Endometrium (tissue), 2 donors: ENCODE measurements around the gene CPSF3.

Experiments used
- FAIRE-seq: peaks from 2 replicates; lab custom pipeline; 2012; peaks lifted over from hg19 to GRCh38; lab: Jason Lieb, UNC
- donor health status: control.
- donor health status: control.

Gene CPSF3

DNA sequence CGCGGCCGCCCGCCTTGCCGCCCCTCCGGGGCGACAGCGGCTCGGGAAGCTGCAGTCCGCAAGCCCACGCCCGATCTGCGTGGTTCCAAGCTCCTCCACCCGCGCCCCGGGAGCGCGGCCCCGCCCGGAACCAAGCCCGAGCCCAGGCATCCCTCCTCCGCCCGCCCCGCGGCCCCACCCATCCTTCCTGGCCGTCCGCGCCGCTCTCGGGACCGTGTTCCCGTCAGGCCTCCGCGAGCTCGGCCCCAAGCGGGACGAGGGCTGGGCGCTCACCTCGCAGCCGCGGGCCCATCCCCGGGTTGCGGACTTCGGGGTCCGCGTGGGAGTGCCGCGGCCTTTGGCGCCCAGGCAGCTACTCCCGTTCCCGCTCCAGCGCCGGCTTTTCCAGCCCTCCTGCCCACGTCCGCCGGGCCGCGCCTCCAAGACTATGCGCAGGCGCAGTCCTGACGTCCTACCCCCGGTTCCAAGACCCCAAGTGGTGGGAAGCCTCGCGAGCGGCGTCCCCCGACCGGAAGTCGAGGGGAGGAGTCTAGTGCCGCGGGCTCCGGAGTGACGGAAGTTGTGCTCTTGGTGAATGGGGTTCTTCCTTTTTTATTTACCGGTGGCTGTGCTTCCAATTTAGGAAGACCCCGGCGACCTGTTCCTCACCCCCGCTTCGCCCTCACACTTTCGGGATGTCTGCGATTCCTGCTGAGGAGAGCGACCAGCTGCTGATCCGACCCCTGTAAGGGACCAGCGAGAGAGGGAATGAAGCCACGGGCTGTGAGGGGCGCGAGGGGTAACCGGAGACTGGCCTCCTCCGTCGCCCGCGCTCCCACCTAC lies at the start of gene CPSF3, which contains the start of gene ITGB1BP1:
TSS of gene CPSF3 (plus strand) at position 555 of the 822 bp plus-strand sequence. CDS start at position 675, 120 bp downstream.
TSS of gene ITGB1BP1 (minus strand) at position 429 of the 822 bp plus-strand sequence. CDS start 4,831 bp downstream, outside the sequence.
- FAIRE-seq = peak; percentile 90

DNA sequence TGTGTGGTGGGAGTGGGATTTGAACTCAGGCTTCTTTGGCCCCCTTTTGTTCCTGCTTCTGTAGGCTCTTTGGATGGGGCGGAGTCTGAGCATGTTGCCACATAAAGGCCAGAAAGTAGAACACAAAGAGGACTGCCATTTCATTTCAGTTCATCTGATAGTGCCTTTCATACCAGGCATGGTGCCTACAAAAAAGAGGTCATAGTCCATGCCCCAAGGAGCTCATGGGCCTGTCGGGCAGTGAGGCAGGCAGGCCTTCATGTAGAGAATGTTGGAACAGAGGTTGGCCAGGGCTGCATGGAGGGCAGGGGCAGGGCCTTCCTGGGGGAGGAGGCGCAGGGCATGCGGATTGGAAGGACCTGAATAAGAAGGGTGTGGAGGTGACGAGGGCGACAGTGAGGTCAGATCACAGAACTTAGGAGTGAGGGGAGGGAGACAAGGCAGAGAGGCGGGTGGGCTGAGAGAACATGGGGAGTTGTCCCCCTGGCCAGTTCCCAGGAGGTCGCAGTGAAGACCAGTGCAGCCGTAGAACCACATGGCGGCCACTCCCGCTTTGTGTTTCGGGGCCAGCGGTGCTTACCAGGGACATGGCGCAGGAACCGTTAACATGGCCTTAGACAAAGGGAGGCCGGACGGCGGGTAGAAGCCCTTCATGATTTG lies 49.3 kb upstream of the CPSF3 start:
- no peak for FAIRE-seq

DNA sequence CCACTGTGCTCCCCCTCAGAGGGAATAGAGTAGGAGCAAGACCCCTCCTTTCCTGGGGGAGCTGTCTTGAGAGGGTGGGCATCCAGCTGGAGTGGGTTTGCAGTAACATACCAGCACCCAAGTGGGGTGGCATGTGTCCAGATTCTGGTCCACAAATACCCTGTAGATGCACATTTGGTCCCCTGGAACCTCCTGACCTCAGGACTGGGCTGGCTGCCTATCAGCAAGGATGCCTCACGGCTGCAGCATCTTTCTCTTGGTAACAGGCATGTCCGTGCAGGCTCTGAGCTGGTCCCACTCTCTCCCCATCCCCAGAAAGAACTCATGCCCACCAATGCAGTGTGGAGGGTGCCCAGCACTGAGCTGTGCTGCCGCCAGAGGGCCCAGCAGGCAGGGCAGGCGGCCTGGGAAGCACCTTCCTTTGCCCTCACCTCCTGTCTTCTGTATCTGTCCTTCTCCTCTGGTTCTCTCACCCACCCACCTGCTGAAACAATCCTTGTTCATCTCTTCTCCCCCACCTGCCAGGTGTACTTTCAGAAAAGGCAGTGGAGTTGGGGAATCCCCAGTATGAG lies 47.5 kb upstream of the CPSF3 start:
- FAIRE-seq = no peak

DNA sequence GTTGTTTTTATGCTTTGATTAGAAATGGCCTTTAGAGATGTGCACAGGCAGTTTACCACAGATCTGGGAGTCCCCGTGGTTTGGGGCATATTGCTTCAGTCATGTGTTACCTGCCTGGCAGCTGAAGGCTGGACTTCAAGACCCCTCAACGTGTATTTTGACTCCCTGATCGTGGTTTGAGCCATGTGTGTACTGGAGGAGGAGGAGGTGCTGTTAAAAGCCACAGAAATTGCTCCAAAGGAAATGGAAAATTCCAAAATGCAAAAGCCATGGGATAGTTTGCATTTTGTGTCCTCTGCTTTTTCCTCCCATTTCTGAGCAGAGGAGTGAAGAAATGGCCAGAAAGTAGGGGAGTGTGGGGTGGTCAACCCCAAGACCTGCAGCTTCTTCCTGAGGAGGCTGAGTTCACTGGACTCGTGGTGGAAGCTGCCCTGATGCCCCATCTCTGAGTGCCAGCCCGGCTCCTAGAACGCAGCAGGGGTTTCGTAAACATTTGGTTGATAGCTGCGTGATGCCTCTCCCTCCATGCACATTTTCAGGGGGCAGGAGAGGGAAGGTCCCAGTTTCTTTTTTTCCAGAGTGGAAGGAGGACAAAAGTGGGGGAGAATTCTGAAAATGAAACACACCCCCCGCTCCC lies 45.9 kb upstream of the CPSF3 start:
- FAIRE-seq = no peak

DNA sequence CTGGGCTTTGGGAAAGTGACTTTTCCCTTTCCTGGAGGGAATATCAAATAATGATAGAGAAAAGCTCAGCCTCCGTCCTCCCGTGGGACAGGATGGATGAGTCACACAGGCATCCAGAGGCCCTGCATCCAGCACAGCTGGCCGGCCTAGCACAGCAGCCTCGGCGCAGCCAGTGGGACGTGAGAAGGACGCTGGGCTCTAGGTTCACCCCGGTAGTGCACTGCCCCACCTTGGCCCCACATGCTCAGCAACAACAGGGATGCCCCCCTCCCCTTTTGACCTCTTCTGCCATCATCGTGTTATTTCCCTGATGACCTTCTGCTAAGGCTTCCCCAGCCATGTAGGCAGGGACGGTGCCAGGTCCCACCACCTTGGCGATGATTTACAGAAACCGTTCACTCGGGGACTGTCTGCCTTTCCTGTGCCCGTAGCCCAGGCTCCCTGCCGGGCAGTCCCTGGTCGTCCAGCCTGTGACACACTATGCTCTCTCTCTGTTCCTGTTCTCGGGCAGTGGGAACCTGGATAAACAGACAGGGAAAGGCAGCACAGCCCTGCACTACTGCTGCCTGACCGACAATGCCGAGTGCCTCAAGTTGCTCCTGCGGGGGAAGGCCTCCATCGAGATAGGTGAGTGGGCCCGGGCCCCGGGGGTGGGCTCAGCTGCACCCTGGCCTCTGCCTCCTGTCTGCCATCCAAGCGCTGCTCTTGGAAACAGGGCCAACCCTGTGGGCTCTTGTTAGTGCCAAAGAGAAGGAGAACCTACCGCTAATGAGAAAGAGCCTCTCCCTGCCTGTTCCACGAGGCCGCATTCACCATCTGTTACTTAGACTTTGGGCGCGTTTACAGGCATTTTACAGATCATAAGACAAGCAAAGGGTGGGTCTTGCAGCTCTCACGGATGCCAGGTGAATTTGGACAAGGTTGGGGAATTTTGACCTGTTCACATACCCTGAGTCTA lies 44.7 kb upstream of the CPSF3 start:
- no peak for FAIRE-seq

DNA sequence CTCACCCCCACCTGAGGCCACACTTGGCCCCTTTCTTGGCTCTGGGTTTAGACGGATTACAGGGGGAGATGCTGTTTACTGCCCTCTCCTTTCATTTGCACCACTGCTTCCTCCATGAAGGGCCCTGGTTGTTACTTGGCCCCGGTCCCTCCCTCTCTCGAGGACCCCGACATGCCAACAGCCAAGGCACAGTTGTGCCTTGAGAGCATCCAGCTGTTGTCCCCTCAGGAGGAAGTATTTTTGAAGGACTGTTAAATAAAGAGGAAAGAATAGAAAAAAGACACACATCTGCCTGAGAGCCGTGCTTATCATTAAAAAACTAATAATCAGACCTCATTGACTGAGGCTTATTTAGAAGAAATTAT lies 44.1 kb upstream of the CPSF3 start:
- FAIRE-seq = no peak

DNA sequence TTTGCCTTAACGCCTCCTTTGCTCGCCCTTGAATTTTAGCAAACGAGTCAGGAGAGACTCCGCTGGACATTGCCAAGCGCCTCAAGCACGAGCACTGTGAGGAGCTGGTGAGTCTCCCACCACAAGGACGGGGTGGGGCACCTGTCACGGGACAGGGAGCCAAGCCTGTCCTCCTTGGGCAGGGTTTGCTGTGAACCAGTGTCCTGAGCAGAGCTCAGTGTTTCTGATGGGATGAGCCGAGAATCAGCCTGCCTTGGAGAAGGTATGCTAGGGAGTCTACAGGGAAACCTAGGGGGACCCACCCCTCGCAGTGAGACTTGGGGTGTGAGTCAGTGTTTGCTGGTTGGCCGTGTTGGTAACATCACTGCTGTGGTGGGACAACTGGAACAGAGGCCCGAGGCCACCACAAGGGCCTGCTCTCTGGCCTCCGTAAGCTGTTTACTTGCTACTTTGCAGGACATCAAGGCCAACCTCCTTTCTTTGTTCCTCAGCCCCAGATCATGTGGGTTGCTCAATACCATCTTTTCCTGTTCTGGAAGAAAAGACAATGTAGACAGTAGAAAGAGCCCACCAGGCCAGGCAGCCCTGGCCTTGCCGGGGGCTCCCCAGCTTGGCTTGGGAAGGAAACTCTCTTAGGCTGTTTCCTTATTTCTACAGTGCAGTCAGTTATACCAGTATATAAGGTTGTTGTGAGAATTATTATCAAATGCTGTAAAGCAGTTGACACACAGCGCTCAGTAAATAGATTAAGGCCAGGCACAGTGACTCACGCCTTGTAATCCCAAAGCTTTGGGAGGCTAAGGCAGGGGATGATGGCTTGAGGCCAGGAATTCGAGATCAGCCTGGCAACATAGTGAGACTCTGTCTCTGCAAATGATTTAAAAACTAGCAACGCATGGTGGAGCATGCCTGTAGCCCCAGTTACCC lies 42.5 kb upstream of the CPSF3 start:
- FAIRE-seq = no peak

DNA sequence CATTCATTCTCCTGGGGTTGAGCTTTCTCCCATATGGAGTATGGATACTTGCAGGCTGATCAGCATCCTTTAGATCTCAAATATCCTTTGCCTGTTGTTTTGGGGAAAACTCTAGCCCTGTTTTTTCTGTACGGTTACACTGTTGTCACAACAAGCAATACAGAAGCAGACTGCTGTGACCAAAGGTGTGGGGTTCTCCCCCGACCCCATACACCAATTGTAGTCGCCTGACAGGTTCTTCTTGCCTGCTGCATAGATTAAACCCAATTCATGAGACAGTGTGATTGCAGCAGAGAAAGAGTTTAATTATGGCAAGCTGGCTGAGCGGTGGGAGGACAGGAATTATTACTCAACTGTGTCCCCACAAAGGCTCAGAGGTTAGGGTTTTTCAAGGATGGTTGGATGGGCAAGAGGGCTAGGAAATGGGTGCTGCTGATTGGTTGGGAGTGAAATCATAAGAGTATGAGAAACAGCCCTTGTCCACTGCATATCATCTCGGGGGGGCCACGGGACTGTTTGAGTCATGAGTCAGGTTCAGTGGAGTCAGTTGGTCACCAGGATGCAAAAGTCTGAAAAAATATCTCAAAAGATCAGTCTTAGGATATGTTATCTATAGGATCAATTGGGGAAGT lies 40.7 kb upstream of the CPSF3 start:
- FAIRE-seq = no peak

DNA sequence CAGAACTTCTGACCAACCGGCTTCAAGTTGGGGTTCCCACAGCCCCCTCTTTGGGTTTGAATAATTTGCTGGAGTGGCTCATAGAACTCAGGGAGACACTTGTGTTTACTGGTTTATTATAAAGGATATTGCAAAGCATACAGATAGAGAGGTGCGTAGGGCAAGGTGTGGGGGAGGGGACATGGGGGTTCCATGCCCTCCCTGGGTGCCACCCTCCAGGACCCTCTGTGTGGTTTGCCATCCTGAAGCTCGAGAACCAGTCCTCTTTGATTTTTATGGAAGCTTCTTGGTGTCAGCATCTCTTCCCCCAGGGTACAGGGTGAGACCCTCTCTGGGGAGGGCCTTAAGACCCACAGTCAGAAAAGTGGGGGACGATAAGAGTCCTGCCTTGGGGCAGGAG lies 38.9 kb upstream of the CPSF3 start:
- FAIRE-seq = no peak

DNA sequence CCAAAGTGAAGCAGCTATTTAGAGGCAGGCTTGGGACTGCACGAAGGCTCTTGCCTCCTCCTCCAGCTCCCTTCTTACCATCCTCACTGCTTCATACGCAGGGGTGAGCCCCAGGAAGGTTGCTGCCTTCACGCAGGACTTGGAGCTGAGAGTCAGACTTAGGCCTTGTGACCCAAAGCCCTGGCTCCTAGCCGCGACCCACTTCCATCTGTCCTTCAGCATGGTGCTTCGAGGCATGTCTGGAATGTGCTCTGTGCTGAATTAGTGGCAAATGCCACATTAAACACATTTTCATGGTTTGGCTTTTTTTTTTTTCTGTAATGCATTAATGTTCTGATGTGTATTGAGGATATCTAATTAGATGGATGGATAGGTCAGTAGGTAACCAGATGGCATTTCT lies 37.6 kb upstream of the CPSF3 start:
- no peak for FAIRE-seq

DNA sequence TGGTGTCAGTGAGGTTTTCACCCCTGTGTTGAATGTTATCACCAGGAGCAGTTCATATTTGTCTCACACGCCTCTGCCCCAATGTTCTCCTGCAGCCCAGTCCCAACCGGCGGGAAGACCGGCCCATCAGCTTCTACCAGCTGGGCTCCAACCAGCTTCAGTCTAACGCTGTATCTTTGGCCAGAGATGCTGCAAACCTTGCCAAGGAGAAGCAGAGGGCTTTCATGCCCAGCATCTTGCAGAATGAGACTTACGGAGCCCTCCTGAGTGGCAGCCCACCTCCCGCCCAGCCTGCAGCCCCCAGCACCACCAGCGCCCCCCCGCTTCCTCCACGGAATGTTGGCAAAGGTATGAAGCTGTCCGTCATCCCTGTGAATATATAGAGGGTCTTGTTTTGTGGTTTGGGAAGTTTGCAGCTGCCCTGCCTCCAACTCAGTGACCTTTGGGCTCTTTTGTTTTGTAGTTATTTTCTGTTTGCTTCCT lies 35.2 kb upstream of the CPSF3 start:
- FAIRE-seq = no peak

DNA sequence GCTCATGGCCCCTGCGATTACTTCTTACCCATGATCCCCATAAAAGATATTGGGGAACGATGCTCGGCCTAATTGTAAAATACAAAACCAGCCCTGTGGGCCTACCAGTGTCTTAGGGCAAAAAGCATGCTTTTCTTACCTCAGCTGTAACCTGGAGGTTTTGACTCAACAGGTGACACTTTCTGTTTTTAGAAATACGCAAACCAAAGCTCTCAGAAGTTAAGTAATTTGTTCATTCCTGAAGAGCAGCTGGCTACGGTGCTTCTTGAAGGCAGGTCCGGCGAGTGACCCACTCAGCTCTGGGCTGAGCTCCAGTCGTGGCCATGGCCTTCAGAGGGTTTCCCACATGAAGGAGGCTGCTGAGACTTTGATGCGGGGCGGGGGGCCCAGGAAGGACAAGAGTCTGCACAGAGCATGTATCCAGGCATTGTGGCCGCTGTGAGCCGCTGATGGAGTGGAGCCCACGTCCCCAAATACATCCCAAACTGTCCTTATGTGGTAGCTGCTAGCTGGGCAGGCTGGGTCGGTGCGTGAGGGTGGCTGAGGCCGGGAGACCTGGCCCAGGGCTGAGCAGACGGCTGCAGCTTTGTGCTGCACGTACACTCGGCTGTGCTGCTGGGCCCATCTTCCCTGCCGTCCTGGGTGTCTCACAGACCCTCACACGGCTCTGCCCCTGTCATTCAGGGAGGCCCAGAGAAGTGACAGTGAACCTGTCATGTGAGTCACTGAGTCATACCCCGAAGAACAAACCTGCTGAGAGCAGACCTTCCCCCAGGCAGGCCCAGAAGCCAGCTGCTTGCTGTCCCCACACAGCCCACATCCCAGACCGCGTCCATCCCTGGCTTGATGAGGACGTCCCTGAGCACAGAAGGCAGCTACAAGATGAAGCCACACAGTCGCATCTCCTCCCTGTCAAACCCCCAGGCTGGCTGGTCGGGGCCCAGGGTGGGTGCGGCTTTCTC lies 34.2 kb upstream of the CPSF3 start:
- no peak for FAIRE-seq

DNA sequence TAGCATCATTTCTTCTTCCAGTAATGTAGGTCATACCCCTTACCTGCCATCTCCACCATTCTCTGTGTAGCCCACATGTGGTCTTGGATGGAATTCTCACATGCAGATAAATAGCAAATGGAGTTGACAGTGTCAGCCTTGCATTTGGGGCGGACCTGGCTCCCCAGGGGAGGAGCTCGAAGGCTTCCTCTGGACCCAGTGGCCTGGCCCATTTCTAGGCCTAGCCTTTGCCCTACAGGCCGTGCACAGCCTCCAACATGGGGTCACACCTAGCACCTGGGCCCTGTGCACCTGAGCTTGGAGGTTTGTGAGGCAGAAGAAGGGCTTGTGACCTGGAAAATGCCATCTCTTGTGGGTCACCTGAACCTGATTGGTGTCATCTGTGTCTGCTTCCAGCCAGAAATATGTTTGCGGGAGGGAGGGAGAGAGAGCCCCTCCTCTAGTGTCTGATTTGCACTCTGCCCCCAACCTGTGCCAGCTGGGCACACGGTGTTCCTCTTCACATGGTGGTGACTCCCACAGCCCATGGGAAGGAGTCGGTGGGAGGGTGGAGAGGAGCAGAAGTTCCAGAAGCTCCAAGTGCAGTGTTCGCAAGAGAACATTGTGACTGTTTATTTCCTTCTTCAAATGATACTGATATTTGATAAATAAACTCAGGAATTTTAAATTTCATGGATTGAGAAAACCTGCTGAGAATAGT lies 33.2 kb upstream of the CPSF3 start:
- no peak for FAIRE-seq

DNA sequence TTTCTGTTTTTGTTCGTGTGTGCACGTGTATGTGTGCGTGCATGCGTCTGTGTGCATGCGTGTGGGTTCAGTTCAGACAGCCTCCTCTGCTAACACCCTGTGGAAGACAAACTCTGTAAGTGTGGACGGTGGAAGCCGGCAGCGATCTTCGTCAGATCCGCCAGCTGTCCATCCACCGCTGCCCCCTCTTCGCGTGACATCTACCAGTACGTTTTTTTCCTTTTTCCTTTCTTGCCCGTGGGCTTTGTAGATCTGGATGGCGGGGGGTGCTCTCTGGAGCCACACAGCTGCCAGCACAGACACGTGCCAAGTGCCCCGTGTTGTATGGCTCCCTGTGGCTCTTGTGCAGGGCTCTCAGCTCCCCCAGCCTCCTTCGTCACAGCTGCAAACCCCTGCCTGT lies 32.5 kb upstream of the CPSF3 start:
- no peak for FAIRE-seq

DNA sequence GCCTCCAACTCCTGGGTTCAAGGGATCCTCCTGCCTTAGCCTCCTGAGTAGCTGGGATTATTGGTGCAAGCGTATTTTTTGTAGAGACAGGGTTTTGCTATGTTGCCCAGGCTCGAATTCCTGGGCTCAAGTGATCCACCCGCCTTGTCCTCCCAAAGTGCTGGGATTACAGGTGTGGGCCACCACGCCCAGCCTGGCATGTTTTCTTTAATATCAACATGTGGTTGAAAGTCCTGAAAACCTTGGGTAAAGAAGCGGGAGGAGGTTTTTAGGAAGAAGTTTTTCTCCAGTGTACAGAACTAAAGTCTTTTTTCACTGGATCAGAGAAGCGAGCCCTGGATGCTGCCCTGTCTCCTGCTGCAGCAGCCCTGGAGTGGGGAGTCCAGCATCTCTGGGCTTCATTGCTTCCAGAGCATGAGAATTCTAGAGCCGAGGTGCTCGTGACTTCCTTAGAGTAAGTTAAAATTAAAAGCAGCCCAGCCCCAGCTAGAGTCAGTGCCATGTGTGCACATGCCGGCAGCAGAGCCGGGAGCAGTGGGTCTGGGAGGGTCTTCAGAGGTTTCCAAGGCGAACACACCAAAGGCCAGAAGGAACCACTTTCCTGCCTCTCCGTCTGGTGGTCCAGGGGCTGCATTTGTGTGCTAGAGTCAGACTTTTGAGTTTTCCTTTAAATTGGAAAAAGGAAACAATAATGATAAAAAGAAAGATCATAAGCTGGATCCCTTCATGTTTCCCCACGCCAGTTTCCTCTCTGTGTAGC lies 31.3 kb upstream of the CPSF3 start:
- no peak for FAIRE-seq

DNA sequence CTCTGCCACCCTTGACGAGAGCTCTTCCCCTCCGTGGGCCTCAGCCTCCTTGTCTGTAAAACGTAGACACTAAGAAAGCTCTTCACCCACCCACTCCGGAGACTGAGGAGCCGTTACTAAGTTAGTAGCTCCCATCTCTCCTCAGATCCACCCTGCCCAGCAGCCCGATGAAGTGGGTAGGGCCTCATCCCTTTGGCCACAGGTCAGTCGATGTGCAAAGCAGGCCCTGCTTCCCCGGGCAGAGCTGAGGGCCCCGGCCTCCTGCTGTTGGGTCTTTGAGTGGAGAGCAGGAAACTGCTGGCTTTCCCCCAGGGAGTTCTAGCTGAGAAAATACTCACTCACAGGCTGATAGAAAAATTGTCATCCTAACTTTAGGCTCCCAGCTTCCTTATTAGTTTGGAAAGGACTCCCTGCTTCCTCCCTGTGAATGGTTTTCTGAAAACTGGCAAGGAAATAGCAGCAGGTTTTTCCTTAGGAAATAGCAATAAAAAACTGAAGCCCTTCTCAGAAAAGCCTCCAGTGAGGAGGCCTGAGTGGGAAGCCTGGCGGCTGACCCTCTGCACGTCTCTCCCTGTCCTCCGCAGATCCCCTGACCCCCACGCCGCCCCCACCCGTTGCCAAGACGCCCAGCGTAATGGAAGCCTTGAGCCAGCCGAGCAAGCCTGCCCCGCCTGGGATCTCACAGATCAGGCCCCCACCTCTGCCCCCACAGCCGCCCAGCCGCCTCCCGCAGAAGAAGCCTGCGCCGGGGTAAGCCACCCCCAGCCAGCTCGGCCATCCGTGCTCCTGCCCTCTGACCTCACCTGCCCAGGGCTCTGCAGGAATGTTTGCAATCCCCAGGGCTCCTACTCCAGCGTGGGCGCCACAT lies 30.3 kb upstream of the CPSF3 start:
- FAIRE-seq = no peak
